GM20000 (cell line): Measurements from ENCODE around the gene GTSE1.

Source experiments
- DNase-seq: peaks from one replicate; pipeline ENCODE4 v3.0.0; 2012; ENCODE audit warnings: low spot score
- TF ChIP-seq, protein P1 (sequence below): IDR thresholded peaks from 2 replicates; pipeline ENCODE4 v1.5.1; 2012; ENCODE audit warnings: mild to moderate bottlenecking, control low read depth; ENCODE audit errors: extremely low read depth, missing control alignments

GTSE1 gene

DNA sequence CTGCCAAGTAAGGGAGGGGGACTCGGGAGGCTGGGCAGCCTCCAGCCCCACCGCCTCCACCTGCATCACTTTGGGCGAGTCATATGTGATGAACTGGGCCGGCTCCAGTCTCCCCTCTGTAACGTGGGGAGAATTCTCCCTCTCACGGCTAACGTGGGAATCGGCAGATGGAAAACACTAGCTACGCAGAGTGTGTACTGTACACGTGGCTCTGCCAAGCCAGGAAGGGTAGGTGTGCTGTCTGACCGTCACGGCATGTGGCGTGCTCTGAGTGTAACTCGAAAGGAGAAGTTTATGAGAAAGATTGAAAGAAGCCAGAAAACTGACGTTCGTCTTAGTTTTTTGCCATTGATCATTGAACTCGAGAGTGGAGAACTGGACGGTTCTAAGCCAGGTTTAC lies 52.6 kb downstream of the GTSE1 start:
- TF ChIP-seq, protein P1, sequence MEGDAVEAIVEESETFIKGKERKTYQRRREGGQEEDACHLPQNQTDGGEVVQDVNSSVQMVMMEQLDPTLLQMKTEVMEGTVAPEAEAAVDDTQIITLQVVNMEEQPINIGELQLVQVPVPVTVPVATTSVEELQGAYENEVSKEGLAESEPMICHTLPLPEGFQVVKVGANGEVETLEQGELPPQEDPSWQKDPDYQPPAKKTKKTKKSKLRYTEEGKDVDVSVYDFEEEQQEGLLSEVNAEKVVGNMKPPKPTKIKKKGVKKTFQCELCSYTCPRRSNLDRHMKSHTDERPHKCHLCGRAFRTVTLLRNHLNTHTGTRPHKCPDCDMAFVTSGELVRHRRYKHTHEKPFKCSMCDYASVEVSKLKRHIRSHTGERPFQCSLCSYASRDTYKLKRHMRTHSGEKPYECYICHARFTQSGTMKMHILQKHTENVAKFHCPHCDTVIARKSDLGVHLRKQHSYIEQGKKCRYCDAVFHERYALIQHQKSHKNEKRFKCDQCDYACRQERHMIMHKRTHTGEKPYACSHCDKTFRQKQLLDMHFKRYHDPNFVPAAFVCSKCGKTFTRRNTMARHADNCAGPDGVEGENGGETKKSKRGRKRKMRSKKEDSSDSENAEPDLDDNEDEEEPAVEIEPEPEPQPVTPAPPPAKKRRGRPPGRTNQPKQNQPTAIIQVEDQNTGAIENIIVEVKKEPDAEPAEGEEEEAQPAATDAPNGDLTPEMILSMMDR = no peak
- no peak for DNase-seq

DNA sequence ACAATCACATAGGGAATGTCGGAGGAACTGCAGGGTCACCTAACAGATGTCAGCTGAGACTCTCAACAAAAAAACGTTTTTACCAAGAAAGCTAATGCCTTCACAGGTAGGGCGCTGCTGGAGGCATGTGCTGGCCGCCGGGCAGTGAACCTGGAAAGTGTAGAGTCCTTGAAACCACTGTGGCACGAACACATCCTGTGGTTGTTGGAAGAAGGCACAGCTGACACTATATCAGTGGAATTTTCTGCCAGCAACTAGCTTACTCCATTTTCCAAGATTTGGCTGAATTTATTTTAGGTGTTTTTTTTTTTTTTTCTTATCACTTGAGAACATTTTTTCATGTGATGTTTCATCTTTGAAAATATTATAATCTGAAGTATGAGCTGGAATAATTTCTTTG lies 53.0 kb downstream of the GTSE1 start:
- TF ChIP-seq, protein P1 = no peak
- DNase-seq = no peak

DNA sequence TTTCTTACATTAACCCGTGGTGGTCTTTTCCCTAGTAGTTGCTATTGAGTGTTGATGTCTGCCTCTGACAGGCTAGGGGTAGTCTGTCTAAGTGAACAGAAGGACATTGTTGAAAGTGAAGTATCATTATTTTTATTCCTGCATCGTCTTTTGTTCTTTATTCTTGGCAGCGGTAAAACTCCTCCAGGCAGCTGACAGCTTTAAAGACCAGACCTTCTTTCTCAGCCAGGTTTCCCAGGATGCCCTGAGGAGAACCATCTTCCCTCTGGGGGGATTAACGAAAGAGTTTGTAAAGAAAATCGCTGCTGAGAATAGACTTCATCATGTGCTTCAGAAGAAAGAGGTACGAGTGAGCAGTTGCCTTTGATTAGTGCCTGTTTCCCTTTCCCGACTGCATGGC lies 53.5 kb downstream of the GTSE1 start:
- TF ChIP-seq, protein P1 = no peak
- no peak for DNase-seq

DNA sequence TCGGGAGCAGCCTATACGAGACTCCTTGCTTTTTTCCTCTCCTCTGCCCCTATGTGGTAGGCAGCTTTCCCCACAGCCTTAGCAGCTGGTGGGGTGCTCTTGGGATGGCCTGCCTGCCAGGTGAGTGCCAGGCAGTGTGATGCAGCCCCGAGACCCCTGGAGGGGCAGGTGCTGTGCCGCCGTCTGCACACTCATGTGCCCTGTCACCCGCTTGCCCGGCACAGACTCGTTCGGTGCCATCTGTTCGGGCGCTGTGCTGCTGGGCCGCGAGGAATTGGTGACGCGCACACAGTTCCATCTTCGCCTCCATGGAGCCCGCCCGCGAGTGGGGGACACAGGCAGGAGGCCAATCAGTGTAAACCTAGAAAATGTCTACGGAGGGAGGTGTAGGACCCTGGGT lies 54.0 kb downstream of the GTSE1 start:
- no peak for DNase-seq
- TF ChIP-seq, protein P1 = no peak

DNA sequence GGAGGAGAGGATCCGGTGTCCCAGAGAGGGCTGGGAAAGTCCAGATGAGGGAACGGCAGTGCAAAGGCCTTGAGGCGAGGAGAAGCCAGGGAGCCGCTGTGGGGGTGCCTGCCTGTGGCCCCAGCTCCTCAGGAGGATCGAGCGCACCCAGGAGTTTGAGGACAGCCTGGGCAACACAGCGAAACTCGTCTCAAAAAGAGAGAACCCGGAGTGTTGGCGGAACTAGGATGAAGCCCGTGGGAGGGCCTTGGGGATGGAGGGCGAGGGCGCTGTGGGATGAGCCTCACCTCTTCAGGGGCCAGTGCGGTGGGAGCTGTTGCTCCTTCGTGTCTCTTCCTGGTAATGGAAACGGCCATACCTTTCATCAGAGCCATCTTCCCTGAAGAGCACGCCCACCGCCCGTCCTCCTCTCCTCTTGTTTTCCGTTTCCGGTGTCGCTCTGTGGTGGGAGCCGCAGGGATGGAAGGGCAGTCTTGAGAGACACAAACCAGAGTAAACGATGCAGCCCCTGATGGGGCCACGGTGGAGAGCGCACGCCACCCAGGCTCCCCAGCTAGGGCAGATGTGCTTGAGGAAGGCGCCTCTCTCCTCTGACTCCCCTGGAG lies 54.6 kb downstream of the GTSE1 start:
- DNase-seq = no peak
- TF ChIP-seq, protein P1 = no peak

DNA sequence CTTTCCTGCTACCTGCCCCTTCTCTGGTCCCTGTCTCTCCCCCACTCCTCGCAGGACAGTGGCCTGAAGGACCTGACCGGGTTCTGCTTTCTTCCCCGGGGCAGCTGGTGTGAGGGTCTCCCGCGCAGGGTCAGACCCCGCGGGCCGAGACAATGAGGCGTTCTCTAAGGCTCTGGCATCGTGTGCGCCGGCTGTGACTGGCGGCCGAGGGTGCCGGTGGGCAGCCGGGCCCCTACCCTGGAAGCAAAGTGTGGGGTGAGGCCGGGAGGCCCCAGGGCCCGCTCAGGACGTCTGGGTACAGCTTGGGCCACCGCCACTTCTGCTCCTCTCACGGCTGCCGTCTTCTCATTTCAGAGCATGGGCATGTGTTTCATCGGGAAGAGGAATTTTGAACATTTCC lies 55.1 kb downstream of the GTSE1 start:
- TF ChIP-seq, protein P1 = no peak
- no peak for DNase-seq

DNA sequence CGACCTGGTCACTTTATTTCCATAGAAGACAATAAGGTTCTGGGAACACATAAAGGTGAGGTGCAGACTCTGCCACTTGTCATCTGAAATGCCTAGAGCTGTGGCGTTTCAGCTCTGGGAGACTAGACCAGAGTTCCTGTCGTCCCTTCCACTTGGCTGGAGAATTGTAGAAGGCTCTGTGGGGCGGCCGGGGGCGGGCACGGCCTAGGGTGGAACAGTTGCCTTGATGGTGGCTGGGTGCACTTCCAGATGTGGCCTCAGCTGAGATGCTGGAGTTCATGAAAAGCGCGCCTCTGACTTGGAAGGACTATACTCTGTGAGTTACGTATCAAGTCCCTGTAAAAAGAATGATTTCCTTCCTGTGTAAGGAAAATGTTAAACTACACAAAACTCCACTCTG lies 55.6 kb downstream of the GTSE1 start:
- TF ChIP-seq, protein P1 = no peak
- no peak for DNase-seq
